Measurements from ENCODE around the gene KLHDC4.
A peak's percentile ranks its signal among the peaks of the same experiment; 100 is the strongest.
"Not testable (repeated sequence)": the region's sequence is repeated elsewhere in the genome, so short reads cannot be mapped to it uniquely, and the experiment has no call there.

KLHDC4 gene

GRCh38 chr16:87685766-87686165 lies 80.0 kb downstream of the KLHDC4 start:
- no peak overlapping the region for H3K4me3 ChIP-seq (ENCODE audit: low read depth, low read length)
- no peak for DNase-seq (ENCODE audit: low read depth)
- TF ChIP-seq CTCF (IDR thresholded peaks at IDR 0.05; ENCODE audit: low read depth, low read length, missing control alignments) = no peak

GRCh38 chr16:87685405-87685755 lies 80.4 kb downstream of the KLHDC4 start:
- no peak overlapping the region for H3K4me3 ChIP-seq (ENCODE audit: low read depth, low read length)
- DNase-seq (ENCODE audit: low read depth) = no peak
- no peak for TF ChIP-seq CTCF (IDR thresholded peaks at IDR 0.05; ENCODE audit: low read depth, low read length, missing control alignments)

DNA sequence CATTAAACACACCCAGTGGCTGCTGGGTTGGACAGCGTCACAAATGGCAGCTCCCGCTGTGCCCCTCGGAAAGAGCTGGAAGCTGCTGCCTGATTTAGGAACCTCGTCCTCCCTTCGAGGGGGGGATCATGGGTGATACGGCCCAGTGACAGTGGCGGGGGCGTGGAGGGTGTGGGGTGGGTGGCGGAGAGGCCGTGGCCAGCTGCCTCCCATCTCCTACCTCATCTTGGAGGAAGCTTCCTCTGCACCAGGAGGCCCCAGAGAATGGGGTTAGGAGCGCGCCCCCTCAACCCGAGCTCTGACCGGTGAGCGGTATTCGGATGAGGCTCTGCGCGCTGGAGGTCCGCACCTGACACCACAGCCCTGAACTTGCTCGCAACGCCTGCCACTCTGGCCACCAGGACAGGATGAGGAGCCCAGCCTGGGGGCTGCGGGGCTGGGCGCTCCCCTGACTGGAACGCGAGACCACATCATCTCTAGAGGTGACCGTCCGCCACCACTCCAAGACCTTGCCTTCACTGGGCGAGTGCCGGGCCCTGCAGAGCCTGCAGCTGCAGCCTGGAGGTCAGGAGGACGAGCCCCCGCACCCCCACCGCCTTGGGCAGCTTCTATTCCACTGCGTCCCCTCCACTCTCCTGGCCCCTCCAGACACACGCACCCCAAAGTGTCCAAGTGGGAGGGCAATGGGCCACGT lies 80.9 kb downstream of the KLHDC4 start:
- TF ChIP-seq CTCF (IDR thresholded peaks at IDR 0.05; ENCODE audit: low read depth, low read length, missing control alignments) = no peak
- H3K4me3 ChIP-seq (ENCODE audit: low read depth, low read length) = no peak overlapping the region
- no peak for DNase-seq (ENCODE audit: low read depth)

DNA sequence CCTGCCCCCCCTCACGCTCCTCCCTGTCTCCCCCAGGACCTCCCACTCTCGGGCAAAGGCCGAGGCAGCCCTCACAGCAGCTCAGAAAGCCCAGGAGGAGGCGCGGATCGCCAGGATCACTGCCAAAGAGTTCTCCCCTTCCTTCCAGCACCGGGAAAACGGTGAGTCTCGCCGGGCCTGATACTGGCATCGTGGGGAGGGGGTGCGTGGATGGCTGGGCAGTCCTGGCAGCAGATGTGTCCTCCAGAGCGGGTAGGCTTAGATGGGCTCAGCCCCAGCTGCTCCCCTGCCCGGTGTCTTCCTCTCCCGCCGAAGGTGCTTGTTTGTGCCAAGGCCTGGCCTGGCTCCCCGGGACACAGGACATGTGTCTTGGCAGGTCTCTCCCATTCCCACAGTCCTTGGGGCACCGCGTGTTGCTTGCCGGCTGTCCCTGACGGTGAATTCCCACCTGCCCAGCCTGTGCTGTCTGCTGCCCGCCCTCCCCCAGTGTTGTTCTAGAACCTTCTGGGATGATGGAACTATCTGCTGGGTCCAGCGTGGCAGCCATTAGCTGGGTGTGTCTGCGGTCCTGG lies 81.6 kb downstream of the KLHDC4 start:
- H3K4me3 ChIP-seq (ENCODE audit: low read depth, low read length) = no peak overlapping the region
- no peak for DNase-seq (ENCODE audit: low read depth)
- no peak for TF ChIP-seq CTCF (IDR thresholded peaks at IDR 0.05; ENCODE audit: low read depth, low read length, missing control alignments)

- no peak for TF ChIP-seq CTCF (IDR thresholded peaks at IDR 0.05; ENCODE audit: low read depth, low read length, missing control alignments)
- no peak for DNase-seq (ENCODE audit: low read depth)
- H3K4me3 ChIP-seq (ENCODE audit: low read depth, low read length) = no peak overlapping the region
Observed at GRCh38 chr16:87682852-87683399, 82.9 kb downstream of the KLHDC4 start.

DNA sequence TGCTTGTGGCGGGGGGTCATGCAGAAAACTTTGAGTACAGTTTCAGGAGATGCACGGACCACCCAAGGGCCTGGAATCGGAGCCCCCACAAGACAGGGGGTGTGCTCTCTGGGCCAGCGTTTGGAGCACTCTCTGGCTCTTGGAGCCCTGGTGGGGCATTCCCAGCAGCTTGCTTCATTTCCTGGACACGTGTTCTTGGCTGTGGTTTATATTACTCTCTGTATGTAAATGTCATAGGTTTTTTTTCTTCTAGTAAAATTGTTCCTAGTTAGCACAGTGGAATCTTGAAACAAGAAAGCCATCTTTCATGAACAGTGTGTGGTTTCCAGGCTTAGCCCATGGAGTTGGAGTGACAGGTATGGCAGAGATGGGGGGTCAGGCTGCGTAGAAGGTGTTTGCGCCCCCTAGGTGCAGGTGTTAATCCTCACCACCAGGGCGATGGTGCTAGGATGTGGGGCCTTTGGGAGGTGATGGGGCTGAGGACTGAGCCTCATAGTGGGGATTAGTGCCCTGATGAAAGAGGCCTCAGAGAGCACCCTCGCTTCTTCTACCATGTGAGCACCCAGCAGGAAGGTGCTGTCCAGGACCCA lies 83.7 kb downstream of the KLHDC4 start:
- no peak for DNase-seq (ENCODE audit: low read depth)
- TF ChIP-seq CTCF (IDR thresholded peaks at IDR 0.05; ENCODE audit: low read depth, low read length, missing control alignments) = peak; percentile 59

DNA sequence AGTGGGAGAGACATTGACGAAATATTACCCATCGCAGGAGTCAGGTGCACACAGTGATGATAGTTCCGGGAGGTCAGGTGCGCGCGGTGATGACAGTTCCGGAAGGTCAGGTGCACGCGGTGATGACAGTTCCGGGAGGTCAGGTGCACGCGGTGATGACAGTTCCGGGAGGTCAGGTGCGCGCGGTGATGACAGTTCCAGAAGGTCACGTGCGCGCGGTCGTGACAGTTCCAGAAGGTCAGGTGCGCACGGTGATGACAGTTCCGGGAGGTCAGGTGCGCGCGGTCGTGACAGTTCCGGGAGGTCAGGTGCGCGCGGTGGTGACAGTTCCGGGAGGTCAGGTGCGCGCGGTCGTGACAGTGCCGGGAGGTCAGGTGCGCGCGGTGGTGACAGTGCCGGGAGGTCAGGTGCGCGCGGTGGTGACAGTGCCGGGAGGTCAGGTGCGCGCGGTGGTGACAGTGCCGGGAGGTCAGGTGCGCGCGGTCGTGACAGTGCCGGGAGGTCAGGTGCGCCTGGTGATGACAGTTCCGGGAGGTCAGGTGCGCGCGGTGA lies 84.7 kb downstream of the KLHDC4 start:
- H3K4me3 ChIP-seq (ENCODE audit: low read depth, low read length); DNase-seq (ENCODE audit: low read depth): not testable (repeated sequence)

More for the DNA sequence above, 83.7 kb downstream of the KLHDC4 start:
- H3K4me3 ChIP-seq (ENCODE audit: low read depth, low read length) = no peak overlapping the region
